MV-4-11 (cell line): ENCODE data around the gene SMKR1.
"Not testable (repeated sequence)": the region's sequence is repeated elsewhere in the genome, so short reads cannot be mapped to it uniquely, and the experiment has no call there.

Source experiments
- DNase-seq: peaks from one replicate; lab custom pipeline; 2025; lab: John Stamatoyannopoulos, UW

The SMKR1 gene

DNA sequence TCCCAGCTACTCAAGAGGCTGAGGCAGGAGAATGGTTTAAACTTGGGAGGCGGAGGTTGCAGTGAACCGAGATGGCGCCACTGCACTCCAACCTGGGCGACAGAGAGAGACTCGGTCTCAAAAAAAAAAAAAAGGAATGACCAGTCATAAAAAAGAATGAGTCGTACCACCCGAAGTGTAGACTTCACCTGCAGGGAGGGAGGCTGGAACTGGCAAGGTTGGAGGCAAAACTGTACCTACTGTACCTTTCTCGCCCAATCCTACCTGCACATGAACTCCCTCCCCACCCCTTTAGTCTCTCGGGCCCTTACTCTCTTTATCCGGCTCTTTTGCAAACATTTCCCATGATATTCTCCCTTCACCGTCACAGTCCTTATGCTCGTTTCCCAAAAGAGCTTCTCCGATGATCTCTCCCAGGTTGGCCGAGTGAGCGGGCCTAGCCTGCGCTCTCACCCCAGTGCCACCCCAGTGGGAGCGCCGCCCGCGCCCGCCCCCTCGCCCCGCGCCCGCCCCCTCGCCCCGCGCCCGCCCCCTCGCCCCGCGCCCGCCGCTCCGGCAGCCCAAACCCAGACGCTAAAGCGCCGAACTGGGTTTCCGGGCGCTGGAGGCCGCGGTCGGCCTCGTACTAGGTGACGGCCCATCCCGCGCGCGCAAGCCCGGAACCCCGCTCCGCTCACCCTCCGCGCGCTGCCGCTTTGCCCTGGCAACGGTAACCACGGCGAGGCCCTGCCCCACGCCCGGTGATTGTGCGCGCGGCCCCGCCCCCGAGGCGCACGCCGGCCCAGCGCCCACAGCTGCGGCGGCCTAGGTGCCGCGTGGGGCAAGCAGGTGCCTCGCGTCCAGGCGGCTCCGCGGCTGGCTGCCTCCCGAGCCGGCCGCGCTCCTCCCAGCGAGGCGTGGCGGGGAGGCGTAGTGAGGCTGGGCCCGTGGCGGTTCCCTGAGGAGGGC, at the start of gene SMKR1:
Gene SMKR1 (plus strand): TSS at position 772 of the 948 bp plus-strand sequence. CDS start 294 bp downstream, outside the sequence.
- peak; percentile 75 for DNase-seq

DNA sequence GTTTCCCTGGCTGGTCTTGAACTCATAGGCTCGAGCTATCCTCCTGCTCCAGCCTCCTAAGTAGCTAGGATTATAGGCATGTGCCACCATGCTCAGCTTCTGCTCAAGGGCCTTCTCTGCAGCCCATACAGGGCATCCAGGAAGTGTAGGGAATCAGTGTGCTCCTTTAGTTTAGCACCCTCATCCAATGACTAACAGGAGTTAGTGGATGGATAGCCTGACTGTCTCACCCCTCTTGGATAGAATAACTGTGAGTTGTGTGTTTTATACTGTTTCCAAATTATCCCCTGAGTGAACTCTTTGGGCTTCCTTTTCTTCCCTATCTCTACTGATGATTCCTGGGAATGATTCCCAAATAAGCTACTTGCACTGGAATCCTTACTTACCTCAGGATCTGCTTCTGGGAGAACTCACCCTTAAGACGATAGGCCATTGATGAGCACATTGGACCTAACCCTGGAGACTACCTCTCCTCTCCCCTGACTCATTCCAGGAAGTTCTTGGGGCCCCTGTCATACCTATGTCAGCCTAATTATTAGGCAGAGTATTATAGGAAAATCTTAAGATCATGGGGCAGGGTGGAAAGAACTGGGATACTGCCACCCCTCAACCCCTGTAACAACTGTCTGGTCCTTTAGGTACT, 49.6 kb upstream of the SMKR1 start:
- DNase-seq: no peak

DNA sequence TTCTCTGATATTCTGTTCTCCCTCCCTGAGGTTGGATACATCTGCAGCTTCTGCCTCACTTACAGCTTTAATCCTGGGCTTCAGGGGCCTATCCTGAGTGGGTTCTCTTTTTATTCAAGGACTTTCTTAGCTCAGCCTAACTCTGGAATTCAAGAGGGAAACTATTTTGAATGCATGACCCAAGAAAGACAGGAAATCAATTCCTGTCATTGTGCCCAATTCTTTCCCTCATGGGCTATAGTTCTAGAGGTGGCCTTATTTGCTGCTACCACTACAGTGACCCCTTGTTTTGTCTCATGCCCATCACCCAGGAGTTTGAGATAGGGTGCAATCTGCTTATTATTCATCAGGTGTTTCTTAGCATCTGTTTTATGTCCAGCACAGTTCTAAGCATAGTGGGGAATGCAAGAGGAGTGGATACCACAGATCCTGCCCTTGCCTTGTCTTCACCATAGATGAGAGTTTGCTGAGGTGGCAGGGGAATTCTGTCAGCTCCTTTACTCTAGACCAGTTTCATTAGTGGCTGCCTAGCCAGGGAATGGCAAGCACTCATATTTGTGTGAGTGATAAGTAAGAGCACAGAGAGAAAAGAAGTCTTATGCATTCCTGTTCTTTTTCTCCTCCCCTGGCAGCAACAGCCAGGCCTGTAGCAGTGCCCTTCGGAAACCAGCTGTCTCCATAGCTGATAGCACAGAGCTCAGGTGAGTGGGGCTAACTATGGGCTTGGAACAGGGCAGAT, 48.7 kb upstream of the SMKR1 start:
- no peak for DNase-seq

- no peak for DNase-seq
Measured at GRCh38 chr7:129454249-129454551, 48.1 kb upstream of the SMKR1 start.

GRCh38 chr7:129456421-129456820, 45.9 kb upstream of the SMKR1 start:
- DNase-seq: no peak

DNA sequence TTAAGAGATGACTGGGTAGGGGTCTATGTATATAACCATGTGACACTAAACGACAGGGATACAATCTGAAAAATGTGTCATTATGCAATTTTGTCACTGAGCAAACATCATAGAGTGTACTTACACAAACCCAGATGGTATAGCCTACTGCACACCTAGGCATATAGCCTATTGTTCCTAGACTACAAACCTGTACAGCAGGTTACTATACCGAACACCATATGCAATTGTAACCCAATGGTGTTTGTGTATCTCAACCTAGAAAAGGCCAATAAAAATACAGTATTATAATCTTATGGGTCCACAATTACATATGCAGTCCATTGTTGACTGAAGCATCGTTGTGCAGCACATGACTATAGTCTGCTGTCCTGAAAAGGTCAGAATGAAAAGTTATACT, 45.2 kb upstream of the SMKR1 start:
- no peak for DNase-seq

DNA sequence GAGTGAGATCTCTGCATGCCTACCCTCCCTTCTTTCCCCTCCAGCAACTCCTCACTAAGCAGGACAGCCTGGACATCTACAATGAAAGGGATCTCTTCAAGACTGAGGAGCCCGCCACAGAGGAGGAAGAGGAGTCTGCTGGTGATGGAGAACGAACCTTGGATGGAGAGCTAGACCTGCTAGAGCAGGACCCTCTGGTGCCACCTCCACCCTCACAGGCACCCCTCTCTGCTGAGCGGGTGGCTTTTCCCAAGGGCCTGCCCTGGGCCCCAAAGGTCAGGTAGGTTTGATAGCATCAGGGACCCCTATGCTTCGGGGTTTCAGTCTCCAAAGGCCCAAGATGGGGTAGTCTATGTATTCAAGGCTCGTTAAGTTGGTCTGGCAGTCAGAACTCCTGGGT, 44.2 kb upstream of the SMKR1 start:
- no peak for DNase-seq

GRCh38 chr7:129461809-129462208, 40.5 kb upstream of the SMKR1 start:
- no peak for DNase-seq

GRCh38 chr7:129462420-129462819, 39.9 kb upstream of the SMKR1 start:
- peak; percentile 6 for DNase-seq

- no peak for DNase-seq
Measured at GRCh38 chr7:129464194-129464593, 38.1 kb upstream of the SMKR1 start.

DNA sequence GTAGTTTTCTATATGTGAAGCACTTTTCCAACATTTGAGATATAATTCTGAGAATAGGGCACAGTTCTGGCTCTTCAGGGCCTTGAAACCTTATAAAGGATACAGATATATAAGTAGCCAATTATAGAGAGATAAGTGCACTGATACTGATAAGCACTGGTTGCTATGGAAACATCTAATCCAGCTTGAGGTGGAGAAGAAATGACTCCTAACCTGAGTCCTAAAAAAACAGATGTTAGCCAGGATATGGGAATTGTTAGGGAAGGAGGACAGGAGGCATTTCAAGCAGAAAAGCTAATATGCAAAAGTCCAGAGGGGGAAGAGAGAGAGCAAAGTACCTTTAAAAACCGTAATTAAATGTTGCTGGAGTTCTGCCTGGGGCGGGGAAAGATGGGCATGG, 37.3 kb upstream of the SMKR1 start:
- no peak for DNase-seq

GRCh38 chr7:129466796-129467195, 35.5 kb upstream of the SMKR1 start:
- DNase-seq: no peak

DNA sequence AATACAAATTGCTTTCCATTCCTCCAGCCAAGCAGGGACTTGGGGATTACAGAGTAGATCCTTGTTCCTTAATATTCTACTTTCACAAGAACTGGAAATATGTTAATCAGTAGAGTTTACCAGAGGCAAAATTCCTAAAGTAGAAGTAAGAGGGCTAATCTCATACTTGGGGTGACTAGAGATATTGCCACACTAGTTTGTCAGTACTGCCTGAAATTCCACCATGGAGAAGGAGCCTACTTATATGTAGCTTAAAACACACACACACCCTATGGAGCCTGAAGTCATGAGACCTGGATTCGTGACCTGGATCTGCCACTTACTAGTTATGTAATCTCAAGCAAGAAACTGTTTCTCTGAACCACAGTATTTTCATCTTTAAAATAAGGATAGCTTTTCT, 34.2 kb upstream of the SMKR1 start:
- no peak for DNase-seq

GRCh38 chr7:129468547-129468946, 33.8 kb upstream of the SMKR1 start:
- no peak for DNase-seq

DNA sequence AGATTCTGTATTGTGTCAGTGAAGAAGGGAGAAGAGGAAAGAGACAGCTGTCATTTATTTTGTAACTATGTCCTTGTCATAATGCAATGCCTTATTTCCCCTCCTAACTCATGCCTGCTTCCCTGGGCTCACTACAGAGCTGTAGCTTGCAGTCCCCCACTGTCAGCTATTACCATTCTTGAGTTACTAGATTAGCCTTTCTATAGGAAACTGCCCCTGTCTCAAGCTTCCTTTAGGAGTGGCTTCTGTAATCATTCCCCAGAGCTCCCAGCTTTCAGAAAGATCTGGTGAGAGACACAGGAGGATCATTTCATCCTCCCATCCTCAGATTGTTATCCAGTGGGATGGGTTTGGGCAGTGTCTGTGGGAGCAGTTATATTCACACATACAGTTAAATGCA, 32.4 kb upstream of the SMKR1 start:
- DNase-seq: no peak

DNA sequence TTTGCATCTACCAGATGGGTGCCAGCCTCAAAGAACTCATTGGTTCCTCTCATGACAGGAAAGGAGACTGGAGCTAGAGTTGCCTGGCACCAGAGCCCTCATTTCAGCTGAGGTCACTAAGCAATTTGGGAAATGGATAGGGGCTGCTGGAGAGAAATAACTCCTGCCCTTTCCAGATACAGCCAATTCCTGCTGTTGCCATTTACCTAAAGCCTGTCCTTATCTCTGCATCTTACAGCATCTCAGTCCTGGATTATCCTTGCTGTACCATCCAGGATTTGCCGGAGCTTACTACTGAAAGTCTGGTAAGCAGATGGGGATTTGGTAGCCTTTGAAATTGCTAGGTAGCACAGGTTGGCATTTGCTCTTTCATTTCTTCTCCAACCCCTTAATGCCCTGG, 31.9 kb upstream of the SMKR1 start:
- DNase-seq: no peak

DNA sequence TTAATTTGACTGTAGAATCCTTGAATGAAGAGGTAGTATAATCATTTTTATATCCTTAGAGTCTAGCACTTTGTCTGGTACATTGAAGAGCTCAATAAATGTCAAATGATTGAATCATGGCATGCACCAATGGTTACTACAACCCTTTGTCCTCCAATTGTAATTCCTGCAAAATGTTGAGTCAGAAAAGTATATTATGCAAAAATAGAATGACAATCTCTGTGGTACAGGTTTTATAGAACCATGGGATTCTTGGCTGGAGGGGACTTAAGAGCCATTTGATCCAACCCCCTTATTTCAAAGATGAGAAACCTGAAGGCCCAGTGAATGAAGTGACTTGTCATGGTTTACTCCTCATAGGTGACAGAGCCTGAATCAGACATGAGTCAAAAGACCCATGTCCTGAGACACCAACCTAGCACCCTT, 30.9 kb upstream of the SMKR1 start:
- DNase-seq: no peak

DNA sequence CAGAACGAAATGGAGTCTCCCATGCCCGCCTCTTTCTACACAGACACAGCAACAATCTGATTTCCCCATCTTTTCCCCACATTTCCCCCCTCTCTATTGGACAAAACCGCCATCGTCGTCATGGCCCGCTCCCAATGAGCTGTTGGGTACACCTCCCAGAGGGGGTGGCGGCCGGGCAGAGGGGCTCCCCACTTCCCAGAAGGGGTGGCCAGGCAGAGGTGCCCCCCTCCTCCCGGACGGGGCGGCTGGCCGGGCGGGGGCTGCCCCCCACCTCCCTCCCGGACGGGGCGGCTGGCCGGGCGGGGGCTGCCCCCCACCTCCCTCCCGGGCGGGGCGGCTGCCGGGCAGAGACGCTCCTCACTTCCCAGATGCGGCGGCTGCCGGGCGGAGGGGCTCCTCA, 26.4 kb upstream of the SMKR1 start:
- not testable (repeated sequence) for DNase-seq

- DNase-seq: not testable (repeated sequence)
Measured at GRCh38 chr7:129476398-129476797, 25.9 kb upstream of the SMKR1 start.

DNA sequence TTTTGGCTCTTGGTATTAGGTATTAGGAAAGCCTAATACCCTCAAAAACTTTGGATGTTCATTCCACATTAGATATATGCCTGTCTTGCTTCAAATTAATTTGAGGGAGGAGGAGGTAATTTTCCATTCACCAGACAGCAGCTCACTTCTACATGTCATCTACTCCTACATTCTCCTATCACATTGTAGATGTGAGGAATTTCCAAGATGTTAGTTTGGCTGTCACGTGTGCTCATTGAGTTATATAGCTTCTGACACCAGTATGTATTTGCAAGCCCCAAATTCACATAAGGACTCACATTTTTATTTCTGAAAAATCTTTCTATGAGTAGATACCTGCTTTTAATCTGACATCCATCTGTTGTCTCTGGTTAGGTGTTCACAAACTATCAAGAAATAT, 22.5 kb upstream of the SMKR1 start:
- no peak for DNase-seq

- DNase-seq: no peak
Measured at GRCh38 chr7:129480674-129481363, 21.5 kb upstream of the SMKR1 start.

DNA sequence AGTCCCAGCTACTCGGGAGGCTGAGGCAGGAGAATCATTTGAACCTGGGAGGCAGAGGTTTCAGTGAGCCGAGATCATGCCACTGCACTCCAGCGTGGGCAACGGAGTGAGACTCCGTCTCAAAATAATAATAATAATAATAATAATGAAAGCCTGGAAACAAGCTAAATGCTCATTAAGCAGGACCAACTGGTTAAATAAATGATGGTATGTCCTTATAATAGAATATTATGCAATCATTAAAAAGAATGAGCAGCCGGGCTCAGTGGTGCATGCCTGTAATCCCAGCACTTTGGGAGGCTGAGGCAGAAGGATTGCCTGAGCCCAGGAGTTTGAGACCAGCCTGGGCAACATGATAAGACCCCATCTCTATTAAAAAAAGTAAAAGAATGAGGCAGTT, 21.0 kb upstream of the SMKR1 start:
- DNase-seq: not testable (repeated sequence)
